ENCODE data around the gene ALG12.

DNA sequence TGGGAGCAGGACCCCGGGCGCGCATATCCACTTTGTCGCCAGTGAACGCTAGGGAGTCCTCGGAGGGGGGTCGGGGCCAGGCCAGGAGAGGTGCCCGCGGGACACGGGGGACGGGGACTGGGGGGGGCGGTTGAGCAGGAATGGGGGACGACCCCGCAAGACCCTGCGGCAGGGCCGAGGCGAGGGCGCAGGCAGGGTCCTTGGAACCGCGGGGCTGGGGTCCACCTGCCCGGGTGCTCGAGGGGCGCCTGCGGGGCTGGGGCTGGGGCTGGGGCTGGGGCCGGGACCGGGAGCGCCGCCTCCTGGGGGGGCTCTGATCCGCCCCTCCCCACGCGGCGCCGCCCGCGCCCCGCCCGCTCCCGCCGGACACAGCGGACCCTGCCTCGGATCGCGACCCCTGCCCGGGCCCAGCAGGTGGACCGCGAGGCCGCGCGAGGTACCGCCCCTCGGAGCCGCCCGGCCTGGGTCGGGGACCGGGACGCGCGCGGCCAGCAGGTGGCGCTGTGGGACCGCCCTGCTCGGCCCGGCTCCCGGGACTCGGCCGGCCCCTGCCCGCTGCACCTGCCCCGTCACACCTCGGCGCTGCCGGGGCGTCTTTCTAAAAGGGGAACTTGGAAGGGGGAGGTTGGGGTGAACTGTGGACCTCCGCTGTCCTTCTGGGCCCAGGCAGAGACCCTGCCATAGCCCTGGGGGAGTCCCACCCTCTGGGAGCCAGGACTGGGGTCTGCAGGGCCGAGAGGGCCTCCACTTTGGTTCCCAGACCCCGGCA is 11.2 kb upstream of the ALG12 start:
- TF ChIP-seq, protein P1, sequence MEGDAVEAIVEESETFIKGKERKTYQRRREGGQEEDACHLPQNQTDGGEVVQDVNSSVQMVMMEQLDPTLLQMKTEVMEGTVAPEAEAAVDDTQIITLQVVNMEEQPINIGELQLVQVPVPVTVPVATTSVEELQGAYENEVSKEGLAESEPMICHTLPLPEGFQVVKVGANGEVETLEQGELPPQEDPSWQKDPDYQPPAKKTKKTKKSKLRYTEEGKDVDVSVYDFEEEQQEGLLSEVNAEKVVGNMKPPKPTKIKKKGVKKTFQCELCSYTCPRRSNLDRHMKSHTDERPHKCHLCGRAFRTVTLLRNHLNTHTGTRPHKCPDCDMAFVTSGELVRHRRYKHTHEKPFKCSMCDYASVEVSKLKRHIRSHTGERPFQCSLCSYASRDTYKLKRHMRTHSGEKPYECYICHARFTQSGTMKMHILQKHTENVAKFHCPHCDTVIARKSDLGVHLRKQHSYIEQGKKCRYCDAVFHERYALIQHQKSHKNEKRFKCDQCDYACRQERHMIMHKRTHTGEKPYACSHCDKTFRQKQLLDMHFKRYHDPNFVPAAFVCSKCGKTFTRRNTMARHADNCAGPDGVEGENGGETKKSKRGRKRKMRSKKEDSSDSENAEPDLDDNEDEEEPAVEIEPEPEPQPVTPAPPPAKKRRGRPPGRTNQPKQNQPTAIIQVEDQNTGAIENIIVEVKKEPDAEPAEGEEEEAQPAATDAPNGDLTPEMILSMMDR (conservative IDR thresholded peaks at IDR 0.05; ENCODE audit: low read length) = peak; percentile 78
- no peak for TF ChIP-seq EZH2phosphoT487 (IDR thresholded peaks at IDR 0.05; ENCODE audit: borderline replicate concordance, low read depth, low read length)

Measured in OCI-LY7 (cell line).